Right lobe of liver (tissue), 4 donors: ENCODE data around the gene IQUB.

Experiments used
- CTCF ChIP-seq, 4 donors: fragments of 200-600 bp in 3 of 4; fragments of 450-650 bp in 1 of 4; IDR thresholded peaks; one replicate each; pipeline versions ENCODE4 v1.5.1 to v1.8.0; 2016 to 2022; ENCODE audit warnings: antibody characterized with exemption in 4 of 4, mild to moderate bottlenecking in 2 of 4
- POLR2A ChIP-seq: fragments of 450-650 bp; IDR thresholded peaks from one replicate; pipeline ENCODE4 v1.6.1; 2017; ENCODE audit warnings: antibody characterized with exemption, mild to moderate bottlenecking
- donor health status: DM: no; HTN: no; CAD: no.
- donor health status: DM: no; HTN: no; CAD: no.
- donor health status: DM: no; HTN: yes; CAD: no.

GRCh38 chr7:123548406-123548805 is 14.0 kb upstream of the IQUB start:
- TF ChIP-seq CTCF (IDR thresholded peaks at IDR 0.05) (no peak), POLR2A (no peak)
